Loucy (cell line): ENCODE data around the gene TECPR2.

Experiments used
- H2AFZ ChIP-seq: fragments of 200-600 bp; sonication (generic); 2 replicates; pipeline ENCODE4 v1.6.0; 2016; ENCODE audit warnings: antibody characterized with exemption, mild to moderate bottlenecking, low read length, moderate library complexity
- H3F3A ChIP-seq: fragments of 200-600 bp; 2 replicates; pipeline ENCODE4 v1.6.0; 2016; ENCODE audit warnings: antibody characterized with exemption, low read depth, mild to moderate bottlenecking
- H3K27me3 ChIP-seq: fragments of 200-600 bp; sonication (generic); 2 replicates; pipeline ENCODE4 v1.6.1; 2014; ENCODE audit warnings: low read length, mild to moderate bottlenecking; ENCODE audit not compliant: insufficient read depth, poor library complexity, severe bottlenecking
- H3K36me3 ChIP-seq: fragments of 200-600 bp; sonication (generic); 2 replicates; pipeline ENCODE4 v1.6.1; 2016; ENCODE audit warnings: low read length; ENCODE audit not compliant: insufficient read depth
- H3K4me1 ChIP-seq: fragments of 200-600 bp; sonication (generic); 2 replicates; pipeline ENCODE4 v1.5.1; 2014; ENCODE audit warnings: low read length, mild to moderate bottlenecking; ENCODE audit not compliant: insufficient read depth, poor library complexity, severe bottlenecking
- H3K4me2 ChIP-seq: fragments of 200-600 bp; sonication (generic); 2 replicates; pipeline ENCODE4 v1.6.0; 2014; ENCODE audit warnings: antibody characterized with exemption, low read length, low read depth, mild to moderate bottlenecking; ENCODE audit not compliant: poor library complexity, severe bottlenecking
- H3K4me3 ChIP-seq: fragments of 200-600 bp; sonication (generic); 2 replicates; pipeline ENCODE4 v1.5.1; 2014; ENCODE audit warnings: low read length, mild to moderate bottlenecking, mixed read lengths; ENCODE audit not compliant: poor library complexity, severe bottlenecking
- H3K79me2 ChIP-seq: fragments of 200-600 bp; sonication (generic); 2 replicates; pipeline ENCODE4 v1.6.1; 2014; ENCODE audit warnings: low read length; ENCODE audit not compliant: insufficient read depth
- H3K9ac ChIP-seq: fragments of 200-600 bp; sonication (generic); 2 replicates; pipeline ENCODE4 v1.6.0; 2014; ENCODE audit warnings: mild to moderate bottlenecking, low read depth, low read length, moderate library complexity; ENCODE audit not compliant: poor library complexity, severe bottlenecking
- H3K9me2 ChIP-seq: fragments of 200-600 bp; sonication (generic); replicated peaks from 2 replicates; pipeline ENCODE4 v1.6.1; 2016; ENCODE audit warnings: low read depth, low read length, mixed read lengths
- H3K9me3 ChIP-seq: fragments of 200-600 bp; sonication (generic); 2 replicates; pipeline ENCODE4 v1.6.1; 2014; ENCODE audit warnings: mild to moderate bottlenecking, antibody characterized with exemption, low read length, low read depth; ENCODE audit not compliant: insufficient read depth
- H4K20me1 ChIP-seq: fragments of 200-600 bp; sonication (generic); 2 replicates; pipeline ENCODE4 v1.6.0; 2014; ENCODE audit warnings: antibody characterized with exemption, low read length, mild to moderate bottlenecking; ENCODE audit not compliant: insufficient read depth, poor library complexity, severe bottlenecking
- CTCF ChIP-seq: fragments of 200-600 bp; sonication (generic); conservative IDR thresholded peaks from 2 replicates; pipeline ENCODE4 v1.5.1; 2014; ENCODE audit warnings: mild to moderate bottlenecking, antibody characterized with exemption, low read length
- EZH2phosphoT487 ChIP-seq: fragments of 200-600 bp; IDR thresholded peaks from 2 replicates; pipeline ENCODE4 v1.6.1; 2018; ENCODE audit warnings: antibody characterized with exemption, mild to moderate bottlenecking, moderate library complexity, borderline replicate concordance

Gene TECPR2

GRCh38 chr14:102352213-102352612 is 10.5 kb upstream of the TECPR2 start:
- Histone ChIP-seq H3K9me2 (no peaks in the 10 kb centered on the region), H3K79me2 (no peaks in the 10 kb centered on the region), H3K4me3 (no peak overlapping the region), H4K20me1 (no peaks in the 10 kb centered on the region), H3K4me1 (no peaks in the 10 kb centered on the region), H3K4me2 (no peak overlapping the region), H3K36me3 (peaks cover 21% of the 10 kb centered on the region; the same call in 1 of the 2 replicates), H3K9ac (no peak overlapping the region), H3F3A (no peaks in the 10 kb centered on the region), H2AFZ (no peak overlapping the region), H3K9me3 (no peaks in the 10 kb centered on the region), H3K27me3 (no peaks in the 10 kb centered on the region)
- no peak for TF ChIP-seq EZH2phosphoT487
- TF ChIP-seq CTCF, result no peak

- TF ChIP-seq EZH2phosphoT487, result no peak
- no peak for TF ChIP-seq CTCF
- Histone ChIP-seq H2AFZ (no peak overlapping the region), H3K4me3 (no peak overlapping the region), H3K79me2 (no peaks in the 10 kb centered on the region), H3K36me3 (peaks cover 14% of the 10 kb centered on the region; the same call in 1 of the 2 replicates), H4K20me1 (no peaks in the 10 kb centered on the region), H3K27me3 (no peaks in the 10 kb centered on the region), H3K4me1 (no peaks in the 10 kb centered on the region), H3K9me2 (no peaks in the 10 kb centered on the region), H3F3A (no peaks in the 10 kb centered on the region), H3K4me2 (no peak overlapping the region), H3K9me3 (no peaks in the 10 kb centered on the region), H3K9ac (no peak overlapping the region)
These were observed 9.6 kb upstream of the TECPR2 start for GRCh38 chr14:102353126-102353619.

- Histone ChIP-seq H3K9me2 (no peaks in the 10 kb centered on the region), H2AFZ (no peak overlapping the region), H3K79me2 (no peaks in the 10 kb centered on the region), H3K9ac (no peak overlapping the region), H3K36me3 (no peaks in the 10 kb centered on the region; the same call in 1 of the 2 replicates), H3F3A (no peaks in the 10 kb centered on the region), H3K4me1 (peaks cover 5% of the 10 kb centered on the region), H3K27me3 (no peaks in the 10 kb centered on the region), H3K9me3 (no peaks in the 10 kb centered on the region), H3K4me3 (no peak overlapping the region), H4K20me1 (no peaks in the 10 kb centered on the region), H3K4me2 (no peak overlapping the region)
- TF ChIP-seq EZH2phosphoT487, result no peak
- TF ChIP-seq CTCF, result no peak
These were observed 6.5 kb upstream of the TECPR2 start for GRCh38 chr14:102356280-102356679.
